ENCODE results near the gene MEIOC. TPM values are rescaled to one million over a fixed set of nuclear protein-coding genes. Genes with fewer than 3 reads are reported as not detected.

MEIOC gene
- total and polyA plus RNA-seq, 2 donors from 2014 or later = 0.26 to 0.28 TPM

DNA sequence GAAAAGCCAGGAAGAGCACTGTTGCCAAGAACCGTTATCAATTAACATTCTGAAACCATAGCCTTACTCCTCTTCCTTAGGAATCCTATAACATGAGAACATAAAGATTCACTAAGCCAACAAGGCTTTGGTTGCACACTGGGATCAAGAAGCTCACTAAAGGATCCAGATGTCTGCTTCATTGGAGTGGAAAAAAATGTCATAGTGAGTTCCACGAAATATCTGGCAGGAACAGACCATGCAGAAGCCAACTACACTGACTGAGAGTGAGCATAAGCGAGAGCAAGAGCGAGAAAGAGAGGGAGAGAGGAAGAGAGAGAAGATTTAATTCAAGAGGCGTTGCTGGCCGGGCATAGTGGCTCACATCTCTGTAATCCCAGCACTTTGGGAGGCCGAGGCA is 13.4 kb upstream of the MEIOC start:
- DNase-seq = peak in 1 of 5 donors; percentile 20
- FAIRE-seq = no peak
- H3K4me3 ChIP-seq (ENCODE audit: low read length in 3 of 3) = no peak overlapping the region
- H3K9ac ChIP-seq (ENCODE audit: low read length in 3 of 3) = no peak overlapping the region
- no peak for TF ChIP-seq CTCF (IDR thresholded peaks at IDR 0.05; ENCODE audit: borderline replicate concordance, extremely low read depth, insufficient read depth)
- H3K27me3 ChIP-seq (ENCODE audit: control insufficient read depth, insufficient read depth, low read length) = no peaks in the 10 kb centered on the region
- no peaks in the 10 kb centered on the region for H3K4me1 ChIP-seq (ENCODE audit: control insufficient read depth in 2 of 3, insufficient read depth in 2 of 3, low read depth in 1 of 3, low read length in 3 of 3)
- intact Hi-C loops (cut with DNase I) = no loop called here
- no peaks in the 10 kb centered on the region for H3K36me3 ChIP-seq (ENCODE audit: control insufficient read depth in 2 of 3, insufficient read depth in 3 of 3, low read length in 3 of 3)
- H3K9me3 ChIP-seq (ENCODE audit: control insufficient read depth in 2 of 3, insufficient read depth in 1 of 3, low read length in 3 of 3) = no peaks in the 10 kb centered on the region
- no peak overlapping the region for H3K27ac ChIP-seq (ENCODE audit: low read depth in 2 of 2, low read length in 2 of 2)

GRCh38 chr17:44645341-44645740 is 10.9 kb upstream of the MEIOC start:
- Histone ChIP-seq H3K27me3 (ENCODE audit: control insufficient read depth, insufficient read depth, low read length) (no peaks in the 10 kb centered on the region), H3K9ac (ENCODE audit: low read length in 3 of 3) (no peak overlapping the region), H3K27ac (ENCODE audit: low read depth in 2 of 2, low read length in 2 of 2) (no peak overlapping the region), H3K4me3 (ENCODE audit: low read length in 3 of 3) (no peak overlapping the region), H3K36me3 (ENCODE audit: control insufficient read depth in 2 of 3, insufficient read depth in 3 of 3, low read length in 3 of 3) (no peaks in the 10 kb centered on the region), H3K9me3 (ENCODE audit: control insufficient read depth in 2 of 3, insufficient read depth in 1 of 3, low read length in 3 of 3) (no peaks in the 10 kb centered on the region), H3K4me1 (ENCODE audit: control insufficient read depth in 2 of 3, insufficient read depth in 2 of 3, low read depth in 1 of 3, low read length in 3 of 3) (no peaks in the 10 kb centered on the region)
- TF ChIP-seq CTCF (IDR thresholded peaks at IDR 0.05; ENCODE audit: borderline replicate concordance, extremely low read depth, insufficient read depth) = no peak
- DNase-seq = no peak
- intact Hi-C loops (cut with DNase I) = no loop called here
- FAIRE-seq = no peak

- no peaks in the 10 kb centered on the region for H3K36me3 ChIP-seq (ENCODE audit: control insufficient read depth in 2 of 3, insufficient read depth in 3 of 3, low read length in 3 of 3)
- no peaks in the 10 kb centered on the region for H3K27me3 ChIP-seq (ENCODE audit: control insufficient read depth, insufficient read depth, low read length)
- no peak for TF ChIP-seq CTCF (IDR thresholded peaks at IDR 0.05; ENCODE audit: borderline replicate concordance, extremely low read depth, insufficient read depth)
- DNase-seq (no peak), FAIRE-seq (no peak)
- no peak overlapping the region for H3K27ac ChIP-seq (ENCODE audit: low read depth in 2 of 2, low read length in 2 of 2)
- H3K9me3 ChIP-seq (ENCODE audit: control insufficient read depth in 2 of 3, insufficient read depth in 1 of 3, low read length in 3 of 3) = no peaks in the 10 kb centered on the region
- H3K4me3 ChIP-seq (ENCODE audit: low read length in 3 of 3) = no peak overlapping the region
- intact Hi-C loops (cut with DNase I) = no loop called here
- H3K9ac ChIP-seq (ENCODE audit: low read length in 3 of 3) = no peak overlapping the region
- H3K4me1 ChIP-seq (ENCODE audit: control insufficient read depth in 2 of 3, insufficient read depth in 2 of 3, low read depth in 1 of 3, low read length in 3 of 3) = no peaks in the 10 kb centered on the region
Measured at GRCh38 chr17:44646280-44646679, 10.0 kb upstream of the MEIOC start.

DNA sequence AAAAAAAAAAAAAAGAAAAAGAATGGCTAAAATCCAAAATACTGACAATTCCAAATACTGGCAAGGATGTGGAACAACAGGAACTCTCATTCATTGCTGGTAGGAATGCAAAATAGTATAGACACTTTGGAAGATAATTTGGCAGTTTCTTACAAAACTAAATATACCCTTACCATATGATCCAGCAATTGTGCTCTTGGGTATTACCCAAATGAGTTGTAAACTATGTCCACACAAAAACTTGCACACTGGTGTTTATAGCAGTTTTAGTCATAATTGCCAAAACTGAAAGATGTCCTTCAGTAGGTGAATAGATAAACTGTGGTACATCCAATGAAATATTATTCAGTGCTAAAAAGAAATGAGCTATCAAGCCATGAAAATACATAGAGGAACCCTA is 8.5 kb upstream of the MEIOC start:
- no peak overlapping the region for H3K27ac ChIP-seq (ENCODE audit: low read depth in 2 of 2, low read length in 2 of 2)
- intact Hi-C loops (cut with DNase I) = no loop called here
- H3K9me3 ChIP-seq (ENCODE audit: control insufficient read depth in 2 of 3, insufficient read depth in 1 of 3, low read length in 3 of 3) = no peaks in the 10 kb centered on the region
- no peaks in the 10 kb centered on the region for H3K4me1 ChIP-seq (ENCODE audit: control insufficient read depth in 2 of 3, insufficient read depth in 2 of 3, low read depth in 1 of 3, low read length in 3 of 3)
- no peak overlapping the region for H3K9ac ChIP-seq (ENCODE audit: low read length in 3 of 3)
- no peaks in the 10 kb centered on the region for H3K36me3 ChIP-seq (ENCODE audit: control insufficient read depth in 2 of 3, insufficient read depth in 3 of 3, low read length in 3 of 3)
- FAIRE-seq (no peak), DNase-seq (no peak)
- H3K4me3 ChIP-seq (ENCODE audit: low read length in 3 of 3) = no peak overlapping the region
- no peak for TF ChIP-seq CTCF (IDR thresholded peaks at IDR 0.05; ENCODE audit: borderline replicate concordance, extremely low read depth, insufficient read depth)
- no peaks in the 10 kb centered on the region for H3K27me3 ChIP-seq (ENCODE audit: control insufficient read depth, insufficient read depth, low read length)
